Endometrium (tissue), 2 donors: ENCODE results near the gene SLC16A5.
A peak's percentile ranks its signal among the peaks of the same experiment; 100 is the strongest.
"Not testable (repeated sequence)": the region's sequence is repeated elsewhere in the genome, so short reads cannot be mapped to it uniquely, and the experiment has no call there.

Experiments
- FAIRE-seq: peaks from 2 replicates; lab custom pipeline; 2012; peaks lifted over from hg19 to GRCh38; lab: Jason Lieb, UNC
- donor health status: control.
- donor health status: control.

SLC16A5 gene

DNA sequence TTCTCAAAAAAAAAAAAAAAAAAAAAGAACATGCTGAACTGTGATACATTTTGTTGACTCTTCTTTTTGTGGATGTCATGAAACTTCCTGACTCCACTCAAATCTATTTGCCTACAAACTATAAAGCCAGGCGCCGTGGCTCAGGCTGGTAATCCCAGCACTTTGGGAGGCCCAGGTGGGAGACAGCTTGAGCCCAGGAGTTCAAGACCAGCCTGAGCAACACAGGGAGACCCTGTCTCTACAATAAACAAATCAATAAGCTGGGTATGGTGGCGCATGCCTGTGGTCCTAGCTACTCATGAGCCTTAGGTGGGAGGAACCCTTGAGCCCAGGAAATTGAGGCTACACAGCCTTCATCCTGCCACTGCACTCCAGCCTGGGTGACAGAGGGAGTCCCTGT lies 45.2 kb downstream of the SLC16A5 start:
- no peak for FAIRE-seq

GRCh38 chr17:75133607-75134347 lies 46.0 kb downstream of the SLC16A5 start:
- not testable (repeated sequence) for FAIRE-seq

GRCh38 chr17:75135452-75135851 lies 47.7 kb downstream of the SLC16A5 start:
- no peak for FAIRE-seq

DNA sequence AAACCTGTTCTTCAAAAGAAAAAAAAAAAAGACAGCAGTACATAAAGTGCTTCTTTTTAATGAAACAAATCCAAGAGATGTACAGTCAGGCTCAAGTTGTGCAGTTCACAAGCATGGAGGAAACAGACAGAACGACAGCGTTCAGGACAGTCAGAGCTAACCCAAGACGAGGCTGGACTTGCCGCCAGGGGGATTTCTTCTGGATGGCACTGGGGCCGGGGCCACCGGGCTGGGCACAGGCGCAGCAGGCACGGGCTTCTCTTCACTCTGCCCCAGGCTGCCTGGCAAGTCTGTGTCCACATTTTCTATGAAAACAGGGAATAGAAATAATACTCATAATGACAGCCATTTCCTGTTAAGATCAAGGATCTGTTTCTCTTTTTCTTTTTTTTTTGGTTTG lies 48.2 kb downstream of the SLC16A5 start:
- no peak for FAIRE-seq

DNA sequence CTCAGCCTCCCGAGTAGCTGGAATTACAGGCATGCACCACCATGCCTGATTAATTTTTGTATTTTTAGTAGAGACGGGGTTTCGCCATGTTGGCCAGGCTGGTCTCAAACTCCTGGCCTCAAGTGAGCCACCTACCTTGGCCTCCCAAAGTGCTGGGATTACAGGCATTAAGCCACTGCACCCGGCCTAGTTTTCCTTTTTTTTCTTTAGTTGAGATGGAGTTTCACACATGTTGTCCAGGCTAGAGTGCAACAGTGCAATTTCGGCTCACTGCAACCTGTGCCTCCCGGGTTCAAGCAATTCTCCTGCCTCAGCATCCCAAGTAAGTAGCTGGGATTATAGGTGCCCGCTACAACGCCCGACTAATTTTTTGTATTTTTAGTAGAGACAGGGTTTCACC lies 50.0 kb downstream of the SLC16A5 start:
- FAIRE-seq = not testable (repeated sequence)

GRCh38 chr17:75138519-75138918 lies 50.8 kb downstream of the SLC16A5 start:
- no peak for FAIRE-seq

GRCh38 chr17:75142236-75142971 lies 54.6 kb downstream of the SLC16A5 start:
- no peak for FAIRE-seq

- FAIRE-seq = no peak
Measured at GRCh38 chr17:75144816-75145512, 57.2 kb downstream of the SLC16A5 start.

DNA sequence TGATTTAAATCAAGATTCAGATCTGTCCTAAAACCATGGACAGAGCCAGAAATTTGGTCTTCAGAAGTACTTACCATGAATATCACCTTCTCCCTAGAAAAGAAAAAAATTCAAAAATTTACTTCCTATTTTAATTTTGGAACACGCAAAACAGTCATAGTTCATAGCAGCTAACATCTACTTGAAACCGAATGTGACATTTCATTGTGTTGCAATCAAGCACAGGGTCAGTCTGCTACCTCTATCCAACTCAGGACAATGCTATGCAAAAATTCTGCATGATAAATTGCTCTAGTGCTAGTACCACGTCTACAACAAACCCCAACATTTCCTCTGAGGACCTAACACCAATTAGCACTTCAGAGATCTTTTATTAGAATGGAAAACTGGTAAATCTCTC lies 58.8 kb downstream of the SLC16A5 start:
- FAIRE-seq = no peak

- FAIRE-seq = no peak
Measured at GRCh38 chr17:75147878-75148546, 60.3 kb downstream of the SLC16A5 start.

- FAIRE-seq = no peak
Measured at GRCh38 chr17:75151930-75152329, 64.2 kb downstream of the SLC16A5 start.

- no peak for FAIRE-seq
Measured at GRCh38 chr17:75152523-75152921, 64.8 kb downstream of the SLC16A5 start.

GRCh38 chr17:75152922-75153779 lies 65.4 kb downstream of the SLC16A5 start:
- no peak for FAIRE-seq

DNA sequence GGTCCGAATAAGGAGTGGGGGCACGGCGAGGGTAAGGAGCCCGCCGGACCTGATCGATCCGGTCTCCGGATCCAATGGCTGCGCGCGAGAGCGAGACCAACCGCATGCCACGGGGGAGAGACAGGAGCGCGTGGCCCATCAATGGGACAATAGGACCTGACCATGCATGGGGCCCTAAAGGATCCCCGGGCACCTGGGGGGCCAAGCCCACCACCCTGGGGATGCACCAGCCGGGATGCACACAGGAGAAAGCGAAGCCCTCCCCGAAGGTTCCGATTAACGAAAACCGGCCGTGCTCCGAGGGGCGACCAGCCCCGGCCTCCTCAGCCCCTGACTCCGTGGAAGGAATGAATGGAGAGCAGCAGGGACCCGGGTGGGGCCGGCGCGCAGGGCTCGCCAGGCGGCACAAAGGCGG lies 66.0 kb downstream of the SLC16A5 start:
- no peak for FAIRE-seq

- FAIRE-seq = peak; percentile 80
Measured at GRCh38 chr17:75154195-75155106, 66.7 kb downstream of the SLC16A5 start, which contains the start of gene JPT1. Gene JPT1, minus strand, starts transcription at chr17:75154512. Its CDS starts 115 bp downstream, at chr17:75154397.

DNA sequence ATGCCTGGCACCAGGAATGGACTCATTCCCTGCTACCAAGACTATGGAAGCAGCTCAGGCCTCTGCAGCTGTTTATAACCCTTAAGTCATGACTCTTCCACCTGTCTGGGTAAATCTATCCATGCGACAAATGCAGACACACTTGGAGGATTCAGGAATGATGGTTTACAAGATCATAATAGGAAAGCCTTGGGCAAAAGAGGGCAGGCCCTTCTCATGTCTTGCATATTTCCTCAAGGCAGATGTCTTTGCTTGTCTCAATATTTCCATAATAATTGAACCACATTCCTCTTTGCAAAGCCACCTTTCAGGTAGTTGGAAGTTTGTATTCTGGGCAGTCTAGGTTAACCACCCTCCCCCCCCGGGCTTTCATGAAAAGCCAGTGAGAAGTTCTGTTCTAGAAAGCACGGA lies 67.4 kb downstream of the SLC16A5 start:
- FAIRE-seq = no peak
